ENCODE results near the gene FAM110C. TPM values are rescaled to one million over a fixed set of nuclear protein-coding genes. Genes with fewer than 3 reads are reported as not detected.
"Not testable (repeated sequence)": the region's sequence is repeated elsewhere in the genome, so short reads cannot be mapped to it uniquely, and the experiment has no call there.

Gene FAM110C
- total RNA-seq, 2 experiments from 2014 or later, result 0.37 to 2.1 TPM

- DNase-seq, result peak; percentile 61
- H3K27me3 Mint-ChIP-seq, result no peaks in the 10 kb centered on the region
- H3K36me3 Mint-ChIP-seq, result peaks cover 15% of the 10 kb centered on the region
- peak overlapping the region; percentile 81 for H3K27ac Mint-ChIP-seq
- peaks cover 85% of the 10 kb centered on the region for H3K4me1 Mint-ChIP-seq
- peak; percentile 57 for ATAC-seq
- no peak overlapping the region for H3K4me3 Mint-ChIP-seq
- H3K9me3 Mint-ChIP-seq (ENCODE audit: low read depth), result no peaks in the 10 kb centered on the region
- CTCF ChIA-PET, result interaction anchor here (1.7 kb wide), 1 partner anchor 13 kb away, joined by 7 read pairs; no protein-coding TSS in a partner anchor
These were observed 14.2 kb downstream of the FAM110C start for GRCh38 chr2:32068-32467.

- DNase-seq, result no peak
- peak overlapping the region; percentile 24 for H3K27ac Mint-ChIP-seq
- no peaks in the 10 kb centered on the region for H3K9me3 Mint-ChIP-seq (ENCODE audit: low read depth)
- H3K36me3 Mint-ChIP-seq, result peaks cover 9% of the 10 kb centered on the region
- no peak overlapping the region for H3K4me3 Mint-ChIP-seq
- H3K4me1 Mint-ChIP-seq, result peaks cover 67% of the 10 kb centered on the region
- CTCF ChIA-PET, result interaction anchor here (1.0 to 1.8 kb wide), 5 partner anchors 8 to 18 kb away, joined by 3 to 6 read pairs (median 4); no protein-coding TSS in a partner anchor
- no peak for ATAC-seq
- H3K27me3 Mint-ChIP-seq, result no peaks in the 10 kb centered on the region
These were observed 17.1 kb downstream of the FAM110C start for GRCh38 chr2:29253-29652.

GRCh38 chr2:28406-28975 lies 17.8 kb downstream of the FAM110C start:
- Mint-ChIP-seq H3K27me3 (no peaks in the 10 kb centered on the region), H3K27ac (peak overlapping the region; percentile 80), H3K4me3 (no peak overlapping the region), H3K9me3 (ENCODE audit: low read depth) (no peaks in the 10 kb centered on the region), H3K36me3 (peaks cover 9% of the 10 kb centered on the region), H3K4me1 (peaks cover 67% of the 10 kb centered on the region)
- CTCF ChIA-PET, result interaction anchor here (1.0 to 1.8 kb wide), 5 partner anchors 8 to 17 kb away, joined by 3 to 6 read pairs (median 4); no protein-coding TSS in a partner anchor
- DNase-seq, result no peak
- ATAC-seq, result no peak

- CTCF ChIA-PET, result no interaction called here
- DNase-seq, result no peak
- peaks cover 4% of the 10 kb centered on the region for H3K36me3 Mint-ChIP-seq
- H3K27ac Mint-ChIP-seq, result no peak overlapping the region
- no peak overlapping the region for H3K4me3 Mint-ChIP-seq
- H3K9me3 Mint-ChIP-seq (ENCODE audit: low read depth), result no peaks in the 10 kb centered on the region
- no peak for ATAC-seq
- H3K27me3 Mint-ChIP-seq, result no peaks in the 10 kb centered on the region
- H3K4me1 Mint-ChIP-seq, result peaks cover 54% of the 10 kb centered on the region
These were observed 19.4 kb downstream of the FAM110C start for GRCh38 chr2:26891-27290.

- H3K4me1 Mint-ChIP-seq, result peaks cover 43% of the 10 kb centered on the region
- no peaks in the 10 kb centered on the region for H3K9me3 Mint-ChIP-seq (ENCODE audit: low read depth)
- peaks cover 2% of the 10 kb centered on the region for H3K36me3 Mint-ChIP-seq
- DNase-seq (no peak), ATAC-seq (no peak)
- H3K4me3 Mint-ChIP-seq, result no peak overlapping the region
- H3K27ac Mint-ChIP-seq, result no peak overlapping the region
- CTCF ChIA-PET, result interaction anchor here (3.0 kb wide), 1 partner anchor 117 kb away, joined by 10 read pairs; no protein-coding TSS in a partner anchor
- H3K27me3 Mint-ChIP-seq, result no peaks in the 10 kb centered on the region
These were observed 20.8 kb downstream of the FAM110C start for GRCh38 chr2:25543-25942.

- not testable (repeated sequence) for H3K27me3 Mint-ChIP-seq; H3K9me3 Mint-ChIP-seq (ENCODE audit: low read depth); H3K36me3 Mint-ChIP-seq; H3K4me3 Mint-ChIP-seq; ATAC-seq; DNase-seq
- CTCF ChIA-PET, result interaction anchor here (1.0 to 3.0 kb wide), 2 partner anchors 9 to 118 kb away, joined by 4 to 10 read pairs; no protein-coding TSS in a partner anchor
- peak overlapping the region; percentile 65 for H3K27ac Mint-ChIP-seq
- H3K4me1 Mint-ChIP-seq, result peaks cover 37% of the 10 kb centered on the region
These were observed 21.7 kb downstream of the FAM110C start for GRCh38 chr2:24591-24990.

GRCh38 chr2:24107-24506 lies 22.2 kb downstream of the FAM110C start:
- Mint-ChIP-seq H3K4me1 (peaks cover 32% of the 10 kb centered on the region), H3K27me3 (peaks cover 2% of the 10 kb centered on the region), H3K27ac (peak overlapping the region; percentile 65), H3K9me3 (ENCODE audit: low read depth) (no peaks in the 10 kb centered on the region), H3K4me3 (no peak overlapping the region), H3K36me3 (peaks cover 2% of the 10 kb centered on the region)
- ATAC-seq (peak; percentile 68), DNase-seq (no peak)
- CTCF ChIA-PET, result interaction anchor here (1.0 to 3.0 kb wide), 3 partner anchors 9 to 118 kb away, joined by 4 to 10 read pairs (median 4); no protein-coding TSS in a partner anchor

- peaks cover 2% of the 10 kb centered on the region for H3K27me3 Mint-ChIP-seq
- peaks cover 29% of the 10 kb centered on the region for H3K4me1 Mint-ChIP-seq
- no peaks in the 10 kb centered on the region for H3K9me3 Mint-ChIP-seq (ENCODE audit: low read depth)
- H3K4me3 Mint-ChIP-seq, result no peak overlapping the region
- peaks cover 2% of the 10 kb centered on the region for H3K36me3 Mint-ChIP-seq
- CTCF ChIA-PET, result interaction anchor here (1.3 to 3.0 kb wide), 3 partner anchors 10 to 119 kb away, joined by 4 to 10 read pairs (median 5); partner anchors contain the start of gene FAM110C
- no peak for ATAC-seq
- DNase-seq, result no peak
- H3K27ac Mint-ChIP-seq, result no peak overlapping the region
These were observed 23.0 kb downstream of the FAM110C start for GRCh38 chr2:23283-23682.

GRCh38 chr2:22244-22643 lies 24.1 kb downstream of the FAM110C start:
- H3K4me3 Mint-ChIP-seq; H3K9me3 Mint-ChIP-seq (ENCODE audit: low read depth); ATAC-seq; H3K36me3 Mint-ChIP-seq; H3K27me3 Mint-ChIP-seq; DNase-seq; H3K27ac Mint-ChIP-seq: not testable (repeated sequence)
- CTCF ChIA-PET, result interaction anchor here (0.7 to 1.5 kb wide), 3 partner anchors 24 to 270 kb away, joined by 3 to 5 read pairs (median 4); partner anchors contain the start of gene FAM110C
- H3K4me1 Mint-ChIP-seq, result peaks cover 22% of the 10 kb centered on the region

- not testable (repeated sequence) for H3K36me3 Mint-ChIP-seq; DNase-seq; H3K27me3 Mint-ChIP-seq; H3K9me3 Mint-ChIP-seq (ENCODE audit: low read depth); H3K4me3 Mint-ChIP-seq; H3K27ac Mint-ChIP-seq; ATAC-seq
- CTCF ChIA-PET, result interaction anchor here (0.7 to 1.8 kb wide), 6 partner anchors 8 to 269 kb away, joined by 3 to 7 read pairs (median 4); no protein-coding TSS in a partner anchor
- H3K4me1 Mint-ChIP-seq, result peaks cover 25% of the 10 kb centered on the region
These were observed 26.0 kb downstream of the FAM110C start for GRCh38 chr2:20259-20658.

GRCh38 chr2:19505-19904 lies 26.8 kb downstream of the FAM110C start:
- peaks cover 16% of the 10 kb centered on the region for H3K27me3 Mint-ChIP-seq
- H3K36me3 Mint-ChIP-seq, result peaks cover 2% of the 10 kb centered on the region
- H3K27ac Mint-ChIP-seq, result no peak overlapping the region
- H3K4me1 Mint-ChIP-seq, result peaks cover 27% of the 10 kb centered on the region
- no peak overlapping the region for H3K4me3 Mint-ChIP-seq
- DNase-seq (no peak), ATAC-seq (no peak)
- H3K9me3 Mint-ChIP-seq (ENCODE audit: low read depth), result no peaks in the 10 kb centered on the region
- CTCF ChIA-PET, result interaction anchor here (0.6 to 1.8 kb wide), 12 partner anchors 8 to 271 kb away, joined by 3 to 11 read pairs (median 4); no protein-coding TSS in a partner anchor

- peaks cover 23% of the 10 kb centered on the region for H3K27me3 Mint-ChIP-seq
- CTCF ChIA-PET, result interaction anchor here (0.6 to 1.8 kb wide), 12 partner anchors 10 to 619 kb away, joined by 3 to 11 read pairs (median 4); no protein-coding TSS in a partner anchor
- H3K36me3 Mint-ChIP-seq, result peaks cover 2% of the 10 kb centered on the region
- peaks cover 19% of the 10 kb centered on the region for H3K4me1 Mint-ChIP-seq
- H3K4me3 Mint-ChIP-seq, result no peak overlapping the region
- no peak overlapping the region for H3K27ac Mint-ChIP-seq
- ATAC-seq, result peak; percentile 39
- H3K9me3 Mint-ChIP-seq (ENCODE audit: low read depth), result no peaks in the 10 kb centered on the region
- DNase-seq, result no peak
These were observed 27.7 kb downstream of the FAM110C start for GRCh38 chr2:18402-19271.

GRCh38 chr2:15916-16315 lies 30.4 kb downstream of the FAM110C start:
- DNase-seq; H3K27ac Mint-ChIP-seq; H3K9me3 Mint-ChIP-seq (ENCODE audit: low read depth); H3K36me3 Mint-ChIP-seq; H3K4me3 Mint-ChIP-seq; ATAC-seq; CTCF ChIA-PET: not testable (repeated sequence)
- peaks cover 26% of the 10 kb centered on the region for H3K27me3 Mint-ChIP-seq
- H3K4me1 Mint-ChIP-seq, result peaks cover 16% of the 10 kb centered on the region
